Calu3 (cell line): ENCODE data around the gene CASTOR1. TPM values are rescaled to one million over a fixed set of nuclear protein-coding genes. Genes with fewer than 3 reads are reported as not detected.

Source experiments
- BruUV-seq: library from RNA; stranded (reverse); fragments of 400-500 nt; replicated peaks from 2 replicates; lab custom pipeline; 2021; lab: Mats Ljungman, UMichigan
- CTCF ChIA-PET: fragments of 300-600 bp; sonication (Branson Sonifier 250); formaldehyde crosslinking; loops from one replicate; lab custom pipeline; 2022; ENCODE audit warnings: antibody characterized with exemption; lab: Charles Lee
- DNase-seq: peaks from one replicate; pipeline ENCODE4 v3.0.0; 2022
- H3K27ac Mint-ChIP-seq: one replicate; pipeline ENCODE4 v1.8.0; 2022; ENCODE audit warnings: mixed read lengths; ENCODE audit not compliant: unreplicated experiment
- H3K27me3 Mint-ChIP-seq: one replicate; pipeline ENCODE4 v1.8.0; 2022; ENCODE audit warnings: mixed read lengths; ENCODE audit not compliant: unreplicated experiment
- H3K36me3 Mint-ChIP-seq: one replicate; pipeline ENCODE4 v1.8.0; 2022; ENCODE audit warnings: mild to moderate bottlenecking, moderate library complexity, mixed read lengths; ENCODE audit not compliant: insufficient read depth, unreplicated experiment
- H3K4me1 Mint-ChIP-seq: one replicate; pipeline ENCODE4 v1.8.0; 2022; ENCODE audit warnings: mild to moderate bottlenecking, low read depth, mixed read lengths; ENCODE audit not compliant: unreplicated experiment
- H3K4me3 Mint-ChIP-seq: one replicate; pipeline ENCODE4 v1.8.0; 2022; ENCODE audit warnings: mild to moderate bottlenecking, low read depth, moderate library complexity, mixed read lengths; ENCODE audit not compliant: unreplicated experiment
- H3K9me3 Mint-ChIP-seq: one replicate; pipeline ENCODE4 v1.8.0; 2022; ENCODE audit warnings: low read depth, mixed read lengths; ENCODE audit not compliant: unreplicated experiment
- intact Hi-C: fragments of 100-400 bp; cut with micrococcal nuclease; formaldehyde crosslinking; loops from one replicate; pipeline ENCODE4 v1.10.0; 2022; ENCODE audit not compliant: unreplicated experiment
- total RNA-seq: library from RNA; stranded (reverse); gene quantifications from 2 replicates; pipeline ENCODE4 v1.2.3, GENCODE V29; 2022
- TF ChIP-seq, protein P1 (sequence below): fragments of 200-600 bp; IDR thresholded peaks from one replicate; pipeline ENCODE4 v1.8.0; 2022; ENCODE audit warnings: antibody characterized with exemption; ENCODE audit not compliant: unreplicated experiment

CASTOR1 gene
- total RNA-seq, 1 experiment from 2014 or later = 14.2 TPM

DNA sequence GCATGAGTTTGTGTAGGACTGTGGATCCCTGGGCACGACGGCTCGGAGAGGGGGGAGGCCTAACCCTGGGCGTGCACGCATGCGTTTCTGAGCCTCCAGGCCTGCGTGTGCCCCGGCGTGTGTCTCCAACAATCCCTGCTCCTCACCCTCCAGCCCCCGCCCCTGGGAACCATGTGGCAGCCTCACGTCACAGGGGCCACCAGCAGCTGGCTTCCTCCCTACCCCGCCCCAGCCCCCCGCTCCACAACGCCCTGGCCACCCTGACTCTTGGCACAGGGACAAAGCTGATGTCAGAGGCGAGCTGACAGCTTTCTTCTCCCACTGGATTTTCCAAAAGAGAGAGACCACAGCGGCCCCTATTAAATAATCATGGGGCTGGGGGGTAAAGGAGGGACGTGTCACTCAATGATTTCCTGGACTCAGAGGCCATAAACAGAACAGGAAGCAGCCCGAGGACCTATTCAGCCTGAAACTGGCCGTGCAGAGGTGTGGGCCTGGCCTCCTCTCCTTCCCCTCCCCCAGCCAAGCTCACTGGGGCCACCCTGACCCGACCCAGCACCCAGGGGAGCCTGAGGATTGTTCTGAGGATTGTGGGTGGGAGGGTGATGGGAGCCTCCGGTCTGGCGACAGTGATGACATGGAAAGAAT lies 36.0 kb downstream of the CASTOR1 start:
- Mint-ChIP-seq H3K4me3 (peak overlapping the region; percentile 94), H3K27me3 (no peaks in the 10 kb centered on the region), H3K4me1 (peaks cover 70% of the 10 kb centered on the region), H3K27ac (peak overlapping the region; percentile 98), H3K36me3 (peaks cover 100% of the 10 kb centered on the region), H3K9me3 (no peaks in the 10 kb centered on the region)
- intact Hi-C loops = loop anchor here (2.0 kb wide), 1 partner anchor 43 kb away; no protein-coding TSS in a partner anchor
- TF ChIP-seq, protein P1, sequence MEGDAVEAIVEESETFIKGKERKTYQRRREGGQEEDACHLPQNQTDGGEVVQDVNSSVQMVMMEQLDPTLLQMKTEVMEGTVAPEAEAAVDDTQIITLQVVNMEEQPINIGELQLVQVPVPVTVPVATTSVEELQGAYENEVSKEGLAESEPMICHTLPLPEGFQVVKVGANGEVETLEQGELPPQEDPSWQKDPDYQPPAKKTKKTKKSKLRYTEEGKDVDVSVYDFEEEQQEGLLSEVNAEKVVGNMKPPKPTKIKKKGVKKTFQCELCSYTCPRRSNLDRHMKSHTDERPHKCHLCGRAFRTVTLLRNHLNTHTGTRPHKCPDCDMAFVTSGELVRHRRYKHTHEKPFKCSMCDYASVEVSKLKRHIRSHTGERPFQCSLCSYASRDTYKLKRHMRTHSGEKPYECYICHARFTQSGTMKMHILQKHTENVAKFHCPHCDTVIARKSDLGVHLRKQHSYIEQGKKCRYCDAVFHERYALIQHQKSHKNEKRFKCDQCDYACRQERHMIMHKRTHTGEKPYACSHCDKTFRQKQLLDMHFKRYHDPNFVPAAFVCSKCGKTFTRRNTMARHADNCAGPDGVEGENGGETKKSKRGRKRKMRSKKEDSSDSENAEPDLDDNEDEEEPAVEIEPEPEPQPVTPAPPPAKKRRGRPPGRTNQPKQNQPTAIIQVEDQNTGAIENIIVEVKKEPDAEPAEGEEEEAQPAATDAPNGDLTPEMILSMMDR = no peak
- CTCF ChIA-PET = interaction anchor here (0.5 to 2.2 kb wide), 11 partner anchors 10 to 489 kb away, joined by 3 to 8 read pairs (median 5); no protein-coding TSS in a partner anchor
- DNase-seq = peak; percentile 95
- no TSS peak for BruUV-seq

- CTCF ChIA-PET = interaction anchor here (0.6 to 2.2 kb wide), 9 partner anchors 17 to 926 kb away, joined by 3 to 8 read pairs (median 5); no protein-coding TSS in a partner anchor
- Mint-ChIP-seq H3K27ac (peak overlapping the region; percentile 98), H3K9me3 (no peaks in the 10 kb centered on the region), H3K36me3 (peaks cover 100% of the 10 kb centered on the region), H3K4me1 (peaks cover 70% of the 10 kb centered on the region), H3K4me3 (peak overlapping the region; percentile 94), H3K27me3 (no peaks in the 10 kb centered on the region)
- TF ChIP-seq, protein P1 = no peak
- intact Hi-C loops = loop anchor here (1.0 to 2.0 kb wide), 2 partner anchors 42 to 56 kb away; no protein-coding TSS in a partner anchor
- DNase-seq = peak; percentile 93
- TSS peak; percentile 48 for BruUV-seq
These were observed 36.7 kb downstream of the CASTOR1 start for GRCh38 chr22:30252411-30253204.

- H3K9me3 Mint-ChIP-seq = no peaks in the 10 kb centered on the region
- BruUV-seq = no TSS peak
- intact Hi-C loops = loop anchor here (1.0 to 2.0 kb wide), 2 partner anchors 41 to 55 kb away; no protein-coding TSS in a partner anchor
- peak; percentile 49 for DNase-seq
- H3K4me3 Mint-ChIP-seq = peak overlapping the region; percentile 94
- H3K27me3 Mint-ChIP-seq = no peaks in the 10 kb centered on the region
- TF ChIP-seq, protein P1 = no peak
- H3K36me3 Mint-ChIP-seq = peaks cover 100% of the 10 kb centered on the region
- CTCF ChIA-PET = interaction anchor here (0.6 to 2.2 kb wide), 5 partner anchors 16 to 925 kb away, joined by 3 to 8 read pairs (median 4); no protein-coding TSS in a partner anchor
- peak overlapping the region; percentile 98 for H3K27ac Mint-ChIP-seq
- H3K4me1 Mint-ChIP-seq = peaks cover 72% of the 10 kb centered on the region
These were observed 37.6 kb downstream of the CASTOR1 start for GRCh38 chr22:30251711-30252110.

DNA sequence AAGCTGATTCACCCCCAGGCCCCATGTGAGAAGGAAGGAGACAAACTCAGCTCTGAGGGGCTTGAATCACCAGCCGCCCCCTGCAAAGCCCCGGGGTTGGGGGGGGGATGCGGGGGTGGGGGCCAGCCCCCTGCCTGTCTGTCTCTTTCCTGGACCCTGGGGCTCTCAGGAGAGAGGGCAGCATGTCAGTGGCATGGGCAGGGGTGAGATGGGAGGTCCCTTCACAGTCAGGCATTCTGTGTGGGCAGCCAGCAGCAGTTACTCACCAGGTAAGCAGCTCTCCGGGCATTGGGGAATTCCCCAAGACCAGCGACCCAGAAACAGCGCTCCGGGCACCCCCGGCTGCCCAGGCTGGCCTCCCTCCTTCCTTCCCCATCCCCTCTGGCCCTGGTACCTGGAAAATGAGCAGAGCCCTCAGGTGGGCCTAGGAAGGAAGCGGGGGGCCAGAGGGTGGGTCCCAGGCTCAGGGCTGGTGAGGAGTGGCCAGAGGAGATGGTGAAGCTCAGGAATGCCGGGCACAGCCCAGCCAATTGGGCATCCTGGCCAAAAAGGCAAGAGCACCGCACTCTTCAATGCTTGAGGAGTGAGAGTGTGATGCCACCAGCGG lies 38.5 kb downstream of the CASTOR1 start:
- CTCF ChIA-PET = interaction anchor here (0.6 to 2.4 kb wide), 4 partner anchors 26 to 54 kb away, joined by 3 to 8 read pairs (median 6); no protein-coding TSS in a partner anchor
- peak; percentile 92 for DNase-seq
- H3K36me3 Mint-ChIP-seq = peaks cover 100% of the 10 kb centered on the region
- H3K9me3 Mint-ChIP-seq = no peaks in the 10 kb centered on the region
- peak overlapping the region; percentile 53 for H3K4me3 Mint-ChIP-seq
- BruUV-seq = no TSS peak
- H3K27me3 Mint-ChIP-seq = no peaks in the 10 kb centered on the region
- H3K4me1 Mint-ChIP-seq = peaks cover 70% of the 10 kb centered on the region
- H3K27ac Mint-ChIP-seq = peak overlapping the region; percentile 98
- intact Hi-C loops = no loop called here
- TF ChIP-seq, protein P1 = no peak
